ENCODE results near the gene TRIM8.
"Not testable (repeated sequence)": the region's sequence is repeated elsewhere in the genome, so short reads cannot be mapped to it uniquely, and the experiment has no call there.

TRIM8 gene

DNA sequence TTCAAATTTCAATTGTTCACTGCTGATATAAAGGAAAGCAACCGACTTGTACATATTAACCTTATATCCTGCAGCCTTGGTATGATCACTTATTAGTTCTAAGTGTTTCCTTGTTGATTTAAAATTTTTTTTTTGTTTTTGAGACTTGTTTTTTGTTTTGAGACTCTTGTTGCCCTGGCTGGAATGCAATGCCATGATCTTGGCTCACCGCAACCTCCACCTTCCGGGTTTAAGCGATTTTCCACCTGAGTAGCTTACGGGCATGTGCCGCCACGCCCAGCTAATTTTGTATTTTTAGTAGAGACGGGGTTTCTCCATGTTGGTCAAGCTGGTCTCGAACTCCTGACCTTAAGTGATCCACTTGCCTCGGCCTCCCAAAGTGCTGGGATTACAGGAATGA lies 51.1 kb downstream of the TRIM8 start:
- not testable (repeated sequence) for DNase-seq (ENCODE audit: low read depth in 2 of 2, low spot score in 1 of 2)

DNA sequence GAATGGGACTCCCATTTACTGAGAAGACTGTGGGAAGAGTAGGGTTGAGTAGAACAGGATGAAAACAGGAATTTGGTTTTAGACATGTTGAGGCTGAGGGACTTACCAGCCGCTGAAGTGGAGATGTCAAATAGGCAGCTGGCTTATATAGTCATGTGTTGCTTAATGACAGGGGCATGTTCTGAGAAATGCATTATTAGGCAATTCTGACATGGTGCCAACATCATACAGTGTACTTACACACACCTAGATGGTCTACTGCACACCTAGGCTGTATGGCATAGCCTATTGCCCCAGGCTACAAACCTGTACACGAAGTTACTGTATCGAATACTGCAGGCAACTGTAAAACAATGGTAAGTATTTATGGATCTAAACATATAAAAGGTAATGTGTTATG lies 52.5 kb downstream of the TRIM8 start:
- no peak for DNase-seq (ENCODE audit: low read depth in 2 of 2, low spot score in 1 of 2)

DNA sequence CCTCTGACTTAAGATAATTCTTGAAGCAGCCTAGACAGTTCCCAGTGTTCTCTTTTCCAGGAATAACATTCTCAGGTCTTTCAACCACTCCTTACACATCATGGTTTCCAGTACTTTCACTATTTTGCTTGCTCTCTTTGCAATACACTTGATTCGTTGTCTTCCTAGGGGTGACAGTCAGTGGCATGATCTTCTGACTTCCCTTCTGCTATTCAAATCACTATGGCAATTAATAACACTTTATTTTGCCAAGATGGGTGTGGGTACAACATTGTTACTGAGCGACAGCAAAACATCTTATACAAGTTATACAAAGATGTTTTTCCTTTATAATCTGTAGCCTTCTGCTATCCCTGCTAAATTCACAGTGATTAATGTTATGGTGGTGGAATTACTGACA lies 54.6 kb downstream of the TRIM8 start:
- DNase-seq (ENCODE audit: low read depth in 2 of 2, low spot score in 1 of 2): no peak

DNA sequence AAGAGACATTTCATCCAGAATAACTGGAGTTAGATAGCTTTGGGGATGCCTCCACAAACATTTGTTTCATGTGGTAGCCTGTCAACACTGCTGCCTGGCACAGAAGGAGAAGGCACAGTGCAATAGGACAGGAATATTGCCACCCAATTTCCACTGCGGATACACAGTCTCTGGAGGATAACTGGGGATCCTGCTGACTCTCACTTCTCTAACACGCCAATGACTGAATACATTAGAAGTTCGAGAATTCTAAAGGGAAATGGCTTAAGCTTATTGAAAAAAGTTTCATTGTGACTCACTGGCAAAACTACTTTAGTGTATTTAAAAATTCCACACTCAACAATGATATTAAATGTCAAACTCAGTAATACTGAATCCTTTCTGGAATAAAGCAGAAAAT lies 57.0 kb downstream of the TRIM8 start:
- DNase-seq (ENCODE audit: low read depth in 2 of 2, low spot score in 1 of 2): no peak

DNA sequence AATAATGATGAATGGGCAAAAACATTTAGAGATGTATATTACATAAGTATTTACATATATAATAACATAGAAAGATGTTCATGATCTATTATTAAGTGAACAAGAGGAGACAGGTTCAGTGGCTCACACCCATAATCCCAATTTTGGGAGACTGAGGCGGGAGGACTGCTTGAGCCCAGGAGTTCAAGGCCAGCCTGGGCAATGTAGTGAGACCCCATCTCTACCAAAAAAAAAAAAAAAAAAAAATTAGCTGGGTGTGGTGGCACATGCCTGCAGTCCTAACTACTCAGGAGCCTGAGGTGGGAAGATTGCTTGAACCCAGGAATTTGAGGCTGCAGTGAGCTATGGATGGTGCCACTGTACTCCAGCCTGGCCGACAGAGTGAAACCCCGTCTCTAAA lies 57.5 kb downstream of the TRIM8 start:
- no peak for DNase-seq (ENCODE audit: low read depth in 2 of 2, low spot score in 1 of 2)

DNA sequence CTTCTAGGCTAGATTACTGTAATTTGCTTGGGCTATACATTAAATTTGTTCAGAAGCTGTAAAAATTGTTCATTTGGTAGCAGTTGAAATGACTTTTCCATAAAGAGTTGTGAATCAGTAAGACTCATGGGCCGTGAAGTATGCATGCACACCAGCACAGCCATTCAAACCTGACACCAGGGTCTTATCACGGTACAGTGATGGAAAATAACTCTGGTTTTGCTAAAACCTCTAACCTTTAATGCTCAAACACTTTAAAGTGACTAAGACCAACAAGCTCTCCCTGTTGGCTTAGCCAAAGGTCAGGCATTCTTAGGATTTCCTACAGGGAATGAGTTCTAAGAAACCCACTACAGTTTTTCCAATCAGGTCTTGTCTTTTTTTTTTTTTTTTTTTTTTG lies 58.5 kb downstream of the TRIM8 start:
- DNase-seq (ENCODE audit: low read depth in 2 of 2, low spot score in 1 of 2): no peak

DNA sequence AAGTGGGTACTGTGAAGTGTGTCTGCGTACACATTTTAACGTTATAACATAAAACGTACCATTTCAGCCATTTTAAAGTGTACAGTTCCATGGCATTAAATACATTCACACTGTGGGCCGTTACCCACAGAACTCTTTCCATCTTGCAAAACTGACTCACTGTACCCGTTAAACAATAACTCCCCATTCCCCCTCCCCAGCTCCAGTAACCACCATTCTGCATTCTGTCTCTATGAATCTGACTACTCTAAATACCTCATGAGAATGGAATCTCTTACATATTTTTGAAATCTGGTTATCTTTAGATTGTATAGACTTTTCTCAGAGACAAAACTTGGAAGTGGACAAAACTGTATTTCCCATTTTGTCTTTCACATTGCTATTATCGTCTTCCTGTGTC lies 60.6 kb downstream of the TRIM8 start:
- no peak for DNase-seq (ENCODE audit: low read depth in 2 of 2, low spot score in 1 of 2)

DNA sequence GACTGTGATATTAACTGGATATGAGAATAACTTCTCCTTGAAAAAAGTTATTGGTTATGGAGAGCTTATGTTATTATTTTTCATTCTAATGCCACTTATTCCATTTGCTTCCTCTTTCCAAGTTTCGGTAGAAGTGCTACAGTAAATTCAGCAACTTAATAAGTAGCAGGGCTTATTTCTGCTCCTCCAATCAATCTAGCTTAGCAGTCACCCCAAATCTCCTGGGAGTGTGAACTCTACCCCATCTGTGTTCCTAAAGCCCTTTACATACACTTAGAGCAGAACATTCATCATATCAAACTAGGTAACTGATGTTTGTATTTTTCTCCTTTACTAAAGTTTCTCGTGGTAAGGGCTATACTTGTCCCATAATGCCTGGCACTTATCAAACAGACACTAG lies 61.3 kb downstream of the TRIM8 start:
- no peak for DNase-seq (ENCODE audit: low read depth in 2 of 2, low spot score in 1 of 2)
